HCT116 (cell line): ENCODE data around the gene TLX1.

ENCODE experiments used
- ELF1 ChIP-seq: IDR thresholded peaks from 2 replicates; pipeline ENCODE4 v1.6.1; 2012; ENCODE audit warnings: low read depth, borderline replicate concordance
- EZH2 ChIP-seq: fragments of 200-600 bp; sonication (generic); IDR thresholded peaks from 2 replicates; pipeline ENCODE4 v1.6.1; 2017; ENCODE audit warnings: antibody characterized with exemption, mixed run types
- SP1 ChIP-seq: IDR thresholded peaks from 2 replicates; pipeline ENCODE4 v1.6.1; 2012; ENCODE audit warnings: low read depth
- YY1 ChIP-seq: IDR thresholded peaks from 2 replicates; pipeline ENCODE4 v1.6.1; 2011; ENCODE audit warnings: low read length, low read depth, moderate library complexity, mild to moderate bottlenecking; ENCODE audit not compliant: insufficient replicate concordance; ENCODE audit errors: extremely low read depth
- ZFX ChIP-seq: fragments of 450-650 bp; IDR thresholded peaks from 2 replicates; pipeline ENCODE4 v1.6.1; 2017
- ZNF274 ChIP-seq: fragments of 200-500 bp; sonication (Bioruptor generic); IDR thresholded peaks from 2 replicates; pipeline ENCODE4 v1.6.1; 2014; ENCODE audit warnings: mild to moderate bottlenecking, low read depth, low read length, inconsistent platforms
- TF ChIP-seq, protein P1 (sequence below), 3 experiments: fragments of 200-600 bp in 1 of 3; sonication (generic) in 1 of 3; IDR thresholded peaks in 2 of 3; conservative IDR thresholded peaks in 1 of 3; 2 replicates each; pipeline ENCODE4 v1.5.1; 2012 to 2017; ENCODE audit warnings: low read depth in 2 of 3, low read length in 2 of 3, antibody characterized with exemption in 1 of 3, borderline replicate concordance in 1 of 3, control low read depth in 1 of 3, mild to moderate bottlenecking in 1 of 3, mixed read lengths in 1 of 3, mixed run types in 1 of 3, moderate library complexity in 1 of 3; ENCODE audit not compliant: insufficient read depth in 1 of 3
- TF ChIP-seq, protein P2 (sequence below): IDR thresholded peaks from 2 replicates; pipeline ENCODE4 v1.6.1; 2012
- TF ChIP-seq, protein P3 (sequence below): IDR thresholded peaks from 2 replicates; pipeline ENCODE4 v1.6.1; 2012; ENCODE audit warnings: low read depth

DNA sequence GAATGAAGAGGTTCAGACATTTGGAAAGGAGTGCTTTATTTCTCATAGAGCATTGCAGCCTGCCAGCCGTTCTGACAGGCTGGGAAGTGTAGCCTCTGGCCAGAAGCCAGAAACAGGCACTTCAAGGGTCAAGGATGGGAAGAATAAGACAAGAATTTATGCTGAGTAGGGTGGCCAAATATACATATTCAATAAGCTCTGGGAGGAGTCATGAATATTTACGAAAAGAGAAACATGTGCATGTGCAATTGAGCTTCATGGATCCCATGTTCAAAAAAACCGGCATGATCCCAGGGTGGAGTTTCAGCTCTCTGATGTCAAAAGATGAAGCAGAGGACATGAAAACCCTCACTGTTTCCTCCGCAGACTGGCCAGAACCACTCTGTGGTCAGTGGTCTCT is 32.9 kb downstream of the TLX1 start:
- TF ChIP-seq, protein P1, sequence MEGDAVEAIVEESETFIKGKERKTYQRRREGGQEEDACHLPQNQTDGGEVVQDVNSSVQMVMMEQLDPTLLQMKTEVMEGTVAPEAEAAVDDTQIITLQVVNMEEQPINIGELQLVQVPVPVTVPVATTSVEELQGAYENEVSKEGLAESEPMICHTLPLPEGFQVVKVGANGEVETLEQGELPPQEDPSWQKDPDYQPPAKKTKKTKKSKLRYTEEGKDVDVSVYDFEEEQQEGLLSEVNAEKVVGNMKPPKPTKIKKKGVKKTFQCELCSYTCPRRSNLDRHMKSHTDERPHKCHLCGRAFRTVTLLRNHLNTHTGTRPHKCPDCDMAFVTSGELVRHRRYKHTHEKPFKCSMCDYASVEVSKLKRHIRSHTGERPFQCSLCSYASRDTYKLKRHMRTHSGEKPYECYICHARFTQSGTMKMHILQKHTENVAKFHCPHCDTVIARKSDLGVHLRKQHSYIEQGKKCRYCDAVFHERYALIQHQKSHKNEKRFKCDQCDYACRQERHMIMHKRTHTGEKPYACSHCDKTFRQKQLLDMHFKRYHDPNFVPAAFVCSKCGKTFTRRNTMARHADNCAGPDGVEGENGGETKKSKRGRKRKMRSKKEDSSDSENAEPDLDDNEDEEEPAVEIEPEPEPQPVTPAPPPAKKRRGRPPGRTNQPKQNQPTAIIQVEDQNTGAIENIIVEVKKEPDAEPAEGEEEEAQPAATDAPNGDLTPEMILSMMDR (IDR thresholded peaks at IDR 0.05 in 2 of 3, conservative IDR thresholded peaks at IDR 0.05 in 1 of 3; ENCODE audit: borderline replicate concordance in 1 of 3, insufficient read depth in 1 of 3, low read depth in 2 of 3, low read length in 2 of 3), result no peak
- TF ChIP-seq ZNF274 (no peak), ELF1 (no peak), ZFX (no peak), YY1 (no peak), EZH2 (no peak), SP1 (no peak)
- TF ChIP-seq, protein P2, sequence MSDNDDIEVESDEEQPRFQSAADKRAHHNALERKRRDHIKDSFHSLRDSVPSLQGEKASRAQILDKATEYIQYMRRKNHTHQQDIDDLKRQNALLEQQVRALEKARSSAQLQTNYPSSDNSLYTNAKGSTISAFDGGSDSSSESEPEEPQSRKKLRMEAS, result no peak
- TF ChIP-seq, protein P3, sequence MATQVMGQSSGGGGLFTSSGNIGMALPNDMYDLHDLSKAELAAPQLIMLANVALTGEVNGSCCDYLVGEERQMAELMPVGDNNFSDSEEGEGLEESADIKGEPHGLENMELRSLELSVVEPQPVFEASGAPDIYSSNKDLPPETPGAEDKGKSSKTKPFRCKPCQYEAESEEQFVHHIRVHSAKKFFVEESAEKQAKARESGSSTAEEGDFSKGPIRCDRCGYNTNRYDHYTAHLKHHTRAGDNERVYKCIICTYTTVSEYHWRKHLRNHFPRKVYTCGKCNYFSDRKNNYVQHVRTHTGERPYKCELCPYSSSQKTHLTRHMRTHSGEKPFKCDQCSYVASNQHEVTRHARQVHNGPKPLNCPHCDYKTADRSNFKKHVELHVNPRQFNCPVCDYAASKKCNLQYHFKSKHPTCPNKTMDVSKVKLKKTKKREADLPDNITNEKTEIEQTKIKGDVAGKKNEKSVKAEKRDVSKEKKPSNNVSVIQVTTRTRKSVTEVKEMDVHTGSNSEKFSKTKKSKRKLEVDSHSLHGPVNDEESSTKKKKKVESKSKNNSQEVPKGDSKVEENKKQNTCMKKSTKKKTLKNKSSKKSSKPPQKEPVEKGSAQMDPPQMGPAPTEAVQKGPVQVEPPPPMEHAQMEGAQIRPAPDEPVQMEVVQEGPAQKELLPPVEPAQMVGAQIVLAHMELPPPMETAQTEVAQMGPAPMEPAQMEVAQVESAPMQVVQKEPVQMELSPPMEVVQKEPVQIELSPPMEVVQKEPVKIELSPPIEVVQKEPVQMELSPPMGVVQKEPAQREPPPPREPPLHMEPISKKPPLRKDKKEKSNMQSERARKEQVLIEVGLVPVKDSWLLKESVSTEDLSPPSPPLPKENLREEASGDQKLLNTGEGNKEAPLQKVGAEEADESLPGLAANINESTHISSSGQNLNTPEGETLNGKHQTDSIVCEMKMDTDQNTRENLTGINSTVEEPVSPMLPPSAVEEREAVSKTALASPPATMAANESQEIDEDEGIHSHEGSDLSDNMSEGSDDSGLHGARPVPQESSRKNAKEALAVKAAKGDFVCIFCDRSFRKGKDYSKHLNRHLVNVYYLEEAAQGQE, result no peak
